GM23338 (cell line): ENCODE results near the gene SMR3B.

ENCODE experiments used
- CTCF ChIP-seq, 2 experiments: fragments of 200-600 bp in 1 of 2; sonication (generic) in 1 of 2; conservative IDR thresholded peaks; 2 replicates each; pipeline versions ENCODE4 v1.5.1 to v1.6.1; 2016 to 2017; ENCODE audit warnings: antibody characterized with exemption in 2 of 2, low read depth in 2 of 2, mild to moderate bottlenecking in 2 of 2, moderate library complexity in 1 of 2
- ETS1 ChIP-seq: IDR thresholded peaks from 2 replicates; pipeline ENCODE4 v1.6.1; 2016; ENCODE audit warnings: antibody characterized with exemption
- EZH2 ChIP-seq: fragments of 200-600 bp; sonication (generic); IDR thresholded peaks from one replicate; pipeline ENCODE4 v1.8.0; 2017; ENCODE audit warnings: antibody characterized with exemption, mild to moderate bottlenecking, low read depth; ENCODE audit not compliant: unreplicated experiment
- POLR2AphosphoS5 ChIP-seq: IDR thresholded peaks from 2 replicates; pipeline ENCODE4 v1.6.1; 2016; ENCODE audit warnings: antibody characterized with exemption, low read depth

GRCh38 chr4:70360460-70360859 is 22.5 kb upstream of the SMR3B start, which contains the start of gene SMR3A:
- TF ChIP-seq POLR2AphosphoS5 (no peak), CTCF (conservative IDR thresholded peaks at IDR 0.05; ENCODE audit: low read depth in 2 of 2) (no peak), EZH2 (no peak), ETS1 (no peak)
